ENCODE measurements around the gene MYL10.
"Not testable (repeated sequence)": the region's sequence is repeated elsewhere in the genome, so short reads cannot be mapped to it uniquely, and the experiment has no call there.

The MYL10 gene

DNA sequence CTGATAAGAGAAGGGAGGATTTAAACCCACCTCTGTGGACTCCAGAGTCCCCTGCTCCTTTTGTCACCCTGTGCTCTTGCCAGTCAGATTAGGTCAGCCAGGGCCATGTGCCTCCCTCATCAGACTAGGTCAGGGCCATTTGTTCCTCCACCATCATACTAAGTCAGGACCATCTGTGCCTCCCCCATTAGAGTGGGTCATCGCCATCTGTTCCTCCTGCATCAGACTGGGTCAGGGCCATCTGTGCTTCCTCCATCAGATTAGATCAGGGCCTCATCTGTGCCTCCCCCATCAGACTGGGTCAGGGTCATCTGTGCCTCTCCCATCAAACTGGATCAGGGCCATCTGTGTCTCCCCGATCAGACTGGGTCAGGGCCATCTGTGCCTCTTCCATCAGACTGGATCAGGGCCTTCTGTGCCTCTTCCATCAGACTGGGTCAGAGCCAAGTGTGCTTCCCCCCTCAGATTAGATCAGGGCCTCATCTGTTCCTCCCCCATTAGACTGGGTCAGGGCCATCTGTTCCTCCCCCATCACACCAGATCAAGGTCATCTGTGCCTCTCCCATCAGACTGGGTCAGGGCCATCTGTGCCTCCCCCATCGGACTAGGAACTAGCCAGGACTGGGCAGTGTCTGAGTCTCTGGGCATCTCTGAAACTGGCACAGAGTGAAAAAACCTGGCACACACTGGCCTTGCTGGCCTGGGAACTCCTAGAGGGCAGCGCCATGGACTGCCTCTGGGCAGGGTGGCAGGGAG, 11.5 kb downstream of the MYL10 start:
- DNase-seq: no peak

GRCh38 chr7:101615446-101615845, 13.7 kb downstream of the MYL10 start:
- DNase-seq: no peak

DNA sequence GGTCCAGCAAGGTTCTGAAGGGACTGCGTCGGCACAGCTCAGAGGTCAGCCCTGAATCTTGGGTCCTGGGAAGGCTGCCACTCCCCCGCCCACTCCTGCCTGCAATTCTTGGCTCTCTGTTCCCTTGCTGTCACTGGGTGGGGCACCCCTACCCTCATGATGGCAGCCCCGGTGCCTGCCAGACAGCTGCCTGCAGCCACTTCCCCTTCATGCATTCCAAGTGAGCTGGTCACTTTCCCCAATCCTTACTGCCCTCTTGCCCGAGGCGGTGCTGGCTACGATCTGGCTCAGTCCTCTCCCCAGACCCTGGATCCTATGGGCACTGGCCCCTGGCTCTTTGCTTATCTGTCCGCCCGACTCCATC, 14.2 kb downstream of the MYL10 start:
- no peak for DNase-seq

- DNase-seq: peak; percentile 63
These were observed 14.8 kb downstream of the MYL10 start for GRCh38 chr7:101614098-101614938.

DNA sequence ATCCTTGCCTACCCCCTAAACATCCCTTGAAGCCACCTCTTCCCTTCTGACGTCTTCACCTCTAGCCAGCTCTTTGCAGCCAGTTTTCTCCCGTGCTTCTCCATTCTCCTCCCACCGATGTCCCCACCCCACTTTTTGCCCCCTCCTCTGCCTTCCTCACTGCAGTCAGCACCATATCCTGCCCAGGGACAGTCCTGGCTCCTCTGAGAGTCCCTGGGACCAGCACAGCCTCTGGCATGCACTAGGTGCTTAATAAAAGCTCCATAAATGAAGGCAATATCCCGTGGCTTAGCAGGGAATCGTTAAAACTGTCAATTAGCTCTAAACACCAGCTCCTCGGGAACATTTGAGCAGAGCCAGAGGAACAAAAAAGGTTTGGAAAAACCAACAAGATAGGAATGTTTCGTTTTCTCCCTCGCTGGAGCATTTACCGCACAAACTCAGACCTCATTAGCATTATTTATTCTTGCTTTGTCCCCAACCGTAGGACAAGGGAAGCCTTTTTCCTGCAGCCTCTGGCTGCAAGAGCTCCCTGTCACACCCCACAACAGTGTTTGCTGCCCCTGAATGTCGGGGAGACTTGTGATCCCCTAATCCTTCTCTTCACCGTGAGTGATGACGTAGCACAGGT, 16.1 kb downstream of the MYL10 start:
- DNase-seq: no peak

DNA sequence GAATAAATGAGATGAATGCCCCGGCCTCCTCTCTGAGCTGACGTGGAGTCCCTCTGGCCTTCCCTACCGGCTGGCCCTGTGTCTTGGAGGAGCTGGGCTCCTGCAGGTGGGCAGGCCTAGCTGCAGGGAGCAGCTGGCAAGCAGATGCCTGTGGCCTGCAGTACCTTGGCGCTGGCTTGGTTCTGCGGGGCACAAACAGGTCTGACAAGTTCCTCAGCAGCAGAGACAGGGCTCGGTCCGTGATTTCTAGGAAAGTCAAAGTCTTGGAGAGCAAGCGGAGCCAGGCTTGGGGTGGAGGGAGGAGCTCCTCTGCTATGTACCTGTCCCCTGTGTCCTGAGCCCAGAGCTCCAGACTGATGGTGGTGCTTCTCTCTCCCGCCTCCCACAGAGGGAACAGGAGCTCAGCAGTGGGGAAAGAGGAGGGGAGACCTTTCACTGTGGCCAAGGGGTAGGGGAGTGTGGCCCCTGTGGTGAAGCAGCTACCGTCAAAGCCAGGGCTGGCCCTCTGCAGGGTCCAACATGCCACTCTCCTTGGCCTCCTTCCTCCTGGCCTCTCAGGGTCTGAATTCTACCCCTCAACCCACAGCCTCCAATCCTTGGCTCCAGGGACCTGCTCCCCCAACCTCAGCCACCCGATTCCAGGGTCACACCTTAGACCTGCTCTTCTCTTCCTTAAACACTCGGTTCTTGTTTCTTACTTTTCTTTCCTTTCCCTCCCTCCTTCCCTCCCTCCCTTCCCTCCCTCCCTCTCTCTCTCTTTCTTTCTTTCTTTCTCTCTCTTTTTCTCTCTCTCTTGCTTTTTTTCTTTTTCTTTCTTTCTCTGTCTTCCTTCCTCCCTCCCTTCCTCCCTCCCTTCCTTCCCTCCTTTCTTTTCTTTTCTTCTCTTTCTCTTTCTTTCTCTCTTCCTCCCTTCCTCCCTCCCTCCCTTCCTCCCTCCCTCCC, 20.1 kb downstream of the MYL10 start:
- DNase-seq: no peak

- DNase-seq: no peak
These were observed 22.6 kb downstream of the MYL10 start for GRCh38 chr7:101606498-101606923.

- no peak for DNase-seq
These were observed 23.2 kb downstream of the MYL10 start for GRCh38 chr7:101605611-101606497.

DNA sequence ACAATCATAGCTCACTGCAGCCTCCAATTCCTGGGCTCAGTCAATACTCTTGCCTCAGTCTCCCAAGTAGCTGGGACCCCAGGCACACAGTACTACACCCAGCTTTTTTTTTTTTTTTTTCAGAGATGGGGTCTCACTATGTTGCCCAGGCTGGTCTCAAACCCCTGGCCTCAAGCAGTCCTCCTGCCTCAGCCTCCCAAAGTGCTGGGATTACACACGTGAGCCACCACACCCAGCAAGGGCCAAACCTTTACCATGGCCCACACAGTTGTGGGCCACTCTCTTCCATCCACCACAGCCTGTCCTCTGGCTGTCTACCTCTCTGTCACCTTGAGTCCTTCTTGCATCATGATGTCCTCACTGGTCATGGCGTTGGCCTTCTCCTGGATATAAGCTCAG, 24.2 kb downstream of the MYL10 start:
- DNase-seq: not testable (repeated sequence)

GRCh38 chr7:101604331-101604933, 24.7 kb downstream of the MYL10 start:
- no peak for DNase-seq

- DNase-seq: peak; percentile 63
These were observed 26.4 kb downstream of the MYL10 start for GRCh38 chr7:101602484-101603241.

- no peak for DNase-seq
These were observed 27.0 kb downstream of the MYL10 start for GRCh38 chr7:101602082-101602481.

GRCh38 chr7:101599787-101600186, 29.3 kb downstream of the MYL10 start:
- DNase-seq: no peak

DNA sequence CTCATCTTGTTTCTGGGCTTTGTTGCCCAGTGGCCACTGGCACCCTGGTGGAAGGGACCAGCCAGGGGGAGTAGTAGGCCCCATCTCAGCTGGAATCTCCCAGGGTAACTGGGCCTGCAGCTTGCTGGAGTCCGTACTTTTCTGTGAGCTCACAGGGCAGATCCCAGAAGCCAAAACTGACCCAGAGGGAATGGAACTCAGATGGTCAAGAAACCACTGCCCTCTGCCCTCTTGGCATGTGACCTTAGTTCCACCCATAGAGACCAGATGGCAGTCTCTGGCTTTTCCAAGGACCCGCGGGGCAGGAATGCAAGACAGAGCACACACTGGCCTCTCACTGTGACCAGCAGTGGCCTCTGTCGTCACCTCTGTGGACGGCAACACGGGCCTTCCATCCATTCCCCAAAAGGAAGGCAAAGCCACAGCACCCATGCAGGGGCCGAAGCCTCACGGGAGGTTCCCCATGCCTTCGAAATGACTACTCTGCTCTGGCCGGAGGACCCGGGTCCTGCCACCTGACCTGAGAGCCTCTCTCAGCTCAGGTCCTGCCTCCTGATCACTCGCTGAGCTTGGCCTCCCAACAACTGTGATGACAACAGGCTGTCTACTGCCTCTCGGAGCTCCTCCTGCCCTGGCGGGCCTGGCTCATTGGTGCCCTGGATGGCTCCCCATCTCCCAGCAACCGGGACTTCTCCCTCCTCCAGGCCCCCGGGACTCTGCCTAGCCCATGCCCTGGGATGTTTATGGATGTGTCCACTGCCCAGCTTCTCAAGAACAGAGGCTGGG, 29.9 kb downstream of the MYL10 start:
- DNase-seq: no peak

- no peak for DNase-seq
These were observed 30.6 kb downstream of the MYL10 start for GRCh38 chr7:101598422-101598985.

DNA sequence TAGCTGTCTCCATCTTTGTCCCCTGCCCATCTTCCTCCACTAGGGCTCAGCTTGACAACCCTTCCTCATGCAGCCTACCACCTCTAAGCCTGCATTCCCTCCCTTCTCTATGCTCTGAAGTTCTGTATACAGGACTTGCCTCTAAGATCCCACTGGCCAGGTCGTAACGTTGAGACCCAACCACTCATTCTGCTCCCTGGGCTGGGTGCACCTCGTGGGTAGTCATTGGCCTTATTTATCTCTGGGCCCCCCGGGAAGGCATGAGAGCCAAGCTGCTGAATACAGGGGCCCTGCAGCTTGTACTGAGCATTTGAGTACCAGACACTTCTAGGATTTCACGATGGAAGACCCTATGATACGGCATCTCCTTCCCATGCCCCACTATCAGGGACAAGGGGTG, 31.2 kb downstream of the MYL10 start:
- no peak for DNase-seq

DNA sequence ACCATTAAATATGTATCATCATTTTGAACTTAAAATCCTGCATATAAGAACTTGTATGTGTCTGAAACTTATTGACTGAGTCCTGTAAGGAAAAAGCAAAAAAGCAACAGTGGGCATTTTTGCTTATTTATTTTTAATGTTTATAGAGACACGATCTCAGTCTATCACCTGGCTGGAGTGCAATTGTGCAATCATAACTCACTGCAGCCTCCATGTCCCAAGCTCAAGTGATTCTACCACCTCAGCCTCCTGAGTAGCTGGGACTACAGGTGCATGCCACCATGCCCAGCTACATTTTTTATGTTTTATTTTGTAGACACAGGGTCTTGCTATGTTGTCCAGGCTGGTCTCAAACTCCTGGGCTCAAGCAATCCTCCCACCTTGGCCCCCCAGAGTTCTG, 32.2 kb downstream of the MYL10 start:
- no peak for DNase-seq

DNA sequence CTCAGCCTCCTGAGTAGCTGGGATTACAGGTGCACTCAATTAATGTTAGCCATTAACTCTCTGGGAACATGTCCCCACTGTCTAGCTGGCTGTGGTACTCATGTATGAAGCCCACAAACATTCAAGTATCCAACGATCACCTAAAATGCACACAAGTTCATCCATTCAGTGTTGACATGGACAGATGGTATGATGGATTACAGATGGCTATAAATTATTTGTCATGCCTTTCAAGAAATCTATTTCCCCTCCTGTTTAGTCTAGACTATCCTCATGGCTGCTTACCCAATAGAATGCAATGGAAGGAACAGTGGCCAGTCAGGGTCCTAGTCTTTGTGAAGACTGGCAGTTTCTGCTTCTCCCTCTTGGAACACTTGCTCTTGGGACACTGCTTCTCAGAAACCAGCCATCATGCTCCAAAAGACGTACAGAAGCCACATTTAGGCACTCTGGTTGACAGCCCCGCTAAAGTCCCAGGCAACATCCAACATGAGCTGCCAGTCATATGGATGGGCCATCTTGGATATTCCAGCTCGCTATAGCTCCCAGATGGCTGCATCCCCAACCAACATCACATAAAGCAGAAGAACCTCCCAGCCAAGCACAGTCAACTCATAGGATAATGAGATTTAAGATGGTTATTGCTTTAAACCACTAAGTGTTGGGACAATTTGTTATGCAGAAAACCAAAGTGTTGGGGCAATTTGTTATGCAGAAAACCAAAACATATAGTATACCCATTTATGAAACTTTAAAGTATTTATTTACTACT, 33.1 kb downstream of the MYL10 start:
- no peak for DNase-seq

All from fibroblast of skin of right biceps (primary cell).